ENCODE measurements around the gene LDLRAD4. TPM values are rescaled to one million over a fixed set of nuclear protein-coding genes. Genes with fewer than 3 reads are reported as not detected.

The LDLRAD4 gene
- total and polyA plus RNA-seq, 9 of the 15 experiments (the other 6 are each of a cell fraction or from before 2014, with no cell fraction given): 0.01 TPM; not detected in 8

GRCh38 chr18:13376298-13376840 lies 157.8 kb downstream of the LDLRAD4 start:
- FAIRE-seq (no peak), DNase-seq (ENCODE audit: extremely low read depth in 1 of 4, low spot score in 3 of 4) (no peak)
- H3K4me1 ChIP-seq (replicated peaks in 1 of 2; ENCODE audit: control insufficient read depth in 2 of 2, insufficient read depth in 2 of 2, low read length in 2 of 2): no peaks in the 10 kb centered on the region

More at GRCh38 chr18:13376298-13376840, 157.8 kb downstream of the LDLRAD4 start:
- no peaks in the 10 kb centered on the region for H3K9me1 ChIP-seq (ENCODE audit: control insufficient read depth, insufficient read depth, low read length)
- no peak; the same call in 2 of the 3 replicates for ATAC-seq
- H3K27ac ChIP-seq (ENCODE audit: extremely low read depth, low read depth, low read length): no peak overlapping the region
- peaks cover 26 to 56% of the 10 kb centered on the region in 2 experiments for H3K27me3 ChIP-seq (ENCODE audit: control insufficient read depth in 2 of 2, insufficient read depth in 2 of 2, low read length in 2 of 2)
- TF ChIP-seq NFXL1 (CRISPR knock-in tag; IDR thresholded peaks at IDR 0.05): no peak
- TF ChIP-seq SAP30 (IDR thresholded peaks at IDR 0.05; ENCODE audit: borderline replicate concordance, insufficient read depth, low read depth, low read length, poor library complexity, severe bottlenecking): no peak
- no peak for TF ChIP-seq GATAD2B (IDR thresholded peaks at IDR 0.05; ENCODE audit: borderline replicate concordance)
- TF ChIP-seq ZNF3 (CRISPR knock-in tag; IDR thresholded peaks at IDR 0.05): no peak
- no peak for TF ChIP-seq RFX5 (IDR thresholded peaks at IDR 0.05; ENCODE audit: low read depth, low read length)
- no peak for TF ChIP-seq ZNF354B (CRISPR knock-in tag; IDR thresholded peaks at IDR 0.05)
- TF ChIP-seq ZNF253 (CRISPR knock-in tag; conservative IDR thresholded peaks at IDR 0.05): no peak
- no peak for TF ChIP-seq HDAC2 (IDR thresholded peaks at IDR 0.05)
- no peak for TF ChIP-seq ADNP (tag; IDR thresholded peaks at IDR 0.05)
- TF ChIP-seq KLF10 (CRISPR knock-in tag; IDR thresholded peaks at IDR 0.05): no peak
- TF ChIP-seq FOXJ3 (CRISPR knock-in tag; IDR thresholded peaks at IDR 0.05): no peak
- TF ChIP-seq CEBPG (CRISPR knock-in tag; IDR thresholded peaks at IDR 0.05): no peak
- TF ChIP-seq CEBPG (tag; conservative IDR thresholded peaks at IDR 0.05 in 1 of 2, IDR thresholded peaks at IDR 0.05 in 1 of 2): no peak
- TF ChIP-seq KLF6 (CRISPR knock-in tag; IDR thresholded peaks at IDR 0.05; ENCODE audit: borderline replicate concordance): no peak
- no peak for TF ChIP-seq ZNF274 (IDR thresholded peaks at IDR 0.05; ENCODE audit: borderline replicate concordance, low read depth, low read length)
- no peak for TF ChIP-seq ZNF175 (CRISPR knock-in tag; IDR thresholded peaks at IDR 0.05; ENCODE audit: low read depth)
- TF ChIP-seq EP400 (IDR thresholded peaks at IDR 0.05): no peak
- TF ChIP-seq ZKSCAN3 (CRISPR knock-in tag; IDR thresholded peaks at IDR 0.05): no peak
- TF ChIP-seq MCM2 (IDR thresholded peaks at IDR 0.05; ENCODE audit: low read depth): no peak
- TF ChIP-seq STAG1 (CRISPR knock-in tag; IDR thresholded peaks at IDR 0.05; ENCODE audit: borderline replicate concordance): no peak
- WGBS (ENCODE audit: insufficient coverage, low coverage, missing lambda C conversion rate): 1% methylated on average over 21 of the region's 23 CpGs
- H4K20me1 ChIP-seq (replicated peaks; ENCODE audit: control insufficient read depth, insufficient read depth, low read length): peaks cover 2% of the 10 kb centered on the region; the same call in 1 of the 2 replicates
- no peak overlapping the region for H2AFZ ChIP-seq (ENCODE audit: low read depth, low read length)
- H3K36me3 ChIP-seq (ENCODE audit: control insufficient read depth, insufficient read depth, low read length): no peaks in the 10 kb centered on the region
- no peaks in the 10 kb centered on the region for H3K9me3 ChIP-seq (replicated peaks; ENCODE audit: control insufficient read depth, insufficient read depth, low read depth, low read length)
- CTCF ChIA-PET (ENCODE audit: low intra/inter-chr PET ratio): no interaction called here
- no TSS peak for BruUV-seq (replicated peaks)
- no peak overlapping the region for H3K9ac ChIP-seq (ENCODE audit: insufficient read depth in 1 of 2, low read depth in 2 of 2, low read length in 2 of 2)
- no peak overlapping the region for H3K4me3 ChIP-seq
- no peaks in the 10 kb centered on the region for H3K79me2 ChIP-seq (ENCODE audit: control insufficient read depth, insufficient read depth, low read length)
- in situ Hi-C loops (cut with MboI) (no loop called here), intact Hi-C loops (cut with micrococcal nuclease) (no loop called here)
- POLR2A ChIA-PET: no interaction called here
- no peak overlapping the region for H3K4me2 ChIP-seq (ENCODE audit: insufficient read depth, low read length)

Measured in K562 (cell line).